ENCODE results near the gene PSMA7.

PSMA7 gene

GRCh38 chr20:62135573-62136266, 7.5 kb downstream of the PSMA7 start:
- DNase-seq = no peak

- no peak for DNase-seq
These were observed 8.4 kb downstream of the PSMA7 start for GRCh38 chr20:62134735-62135231.

DNA sequence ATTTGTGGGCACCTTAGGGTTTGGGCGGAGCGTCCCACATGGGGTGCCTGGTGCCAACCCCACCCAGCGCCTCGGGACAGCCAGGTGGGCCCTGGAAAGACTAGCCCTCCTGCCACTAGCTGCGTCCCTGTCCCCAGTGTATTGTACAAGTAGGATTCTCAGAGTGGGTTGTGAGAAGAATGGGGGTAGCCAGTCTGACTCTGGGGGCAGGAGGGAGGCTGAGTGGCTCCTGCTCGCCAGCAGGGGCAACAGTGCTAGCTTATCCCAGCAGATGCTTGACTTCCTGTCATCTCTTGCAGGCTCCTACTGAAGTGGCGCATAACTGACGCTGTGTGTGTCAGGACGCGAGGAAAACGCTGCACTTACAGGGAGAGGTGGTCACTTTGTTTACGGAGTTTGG, 9.3 kb downstream of the PSMA7 start:
- DNase-seq = no peak

GRCh38 chr20:62133051-62133845, 9.9 kb downstream of the PSMA7 start:
- DNase-seq = no peak

- no peak for DNase-seq
These were observed 10.8 kb downstream of the PSMA7 start for GRCh38 chr20:62132421-62132820.

GRCh38 chr20:62131560-62132320, 11.5 kb downstream of the PSMA7 start:
- DNase-seq = no peak

GRCh38 chr20:62129731-62130531, 13.3 kb downstream of the PSMA7 start:
- no peak for DNase-seq

DNA sequence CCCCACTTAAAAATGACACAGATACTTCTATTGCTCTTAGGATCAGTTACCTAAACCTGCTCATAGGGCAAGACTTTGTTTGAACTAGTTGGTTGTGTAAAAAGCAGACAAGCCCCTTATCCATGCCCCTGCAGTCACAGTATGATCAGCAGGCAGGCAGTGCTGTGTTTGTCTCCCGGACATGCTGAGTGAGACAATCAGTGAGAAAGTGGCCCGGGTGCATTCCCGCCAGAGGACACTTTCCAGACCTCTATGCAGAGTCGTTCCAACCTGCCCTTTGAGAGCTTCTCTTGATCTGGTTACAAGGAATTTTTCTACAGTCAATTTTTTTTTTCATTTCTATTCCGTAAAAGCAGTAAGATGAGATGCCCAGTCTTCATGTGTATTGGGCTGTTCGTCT, 14.7 kb downstream of the PSMA7 start:
- DNase-seq = no peak

DNA sequence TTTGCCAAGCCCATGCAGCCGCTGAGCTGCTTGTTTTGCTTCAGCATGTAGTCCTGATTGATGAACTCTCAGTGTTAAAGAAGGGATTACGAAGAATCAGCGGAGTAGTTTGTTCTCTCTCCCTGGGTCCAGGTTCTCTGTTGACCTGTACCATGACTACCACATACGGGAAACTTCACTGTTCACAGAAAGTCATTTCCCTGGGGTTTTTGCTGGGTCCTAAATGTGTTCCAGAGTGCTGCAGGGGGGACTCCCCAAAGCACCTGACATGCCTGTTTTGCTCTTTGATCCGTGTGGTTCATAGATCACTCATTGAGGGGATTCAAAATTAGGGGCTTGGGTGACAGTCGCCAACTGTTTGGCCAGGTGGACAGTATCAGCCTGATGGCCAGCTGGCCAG, 15.4 kb downstream of the PSMA7 start:
- DNase-seq = no peak

DNA sequence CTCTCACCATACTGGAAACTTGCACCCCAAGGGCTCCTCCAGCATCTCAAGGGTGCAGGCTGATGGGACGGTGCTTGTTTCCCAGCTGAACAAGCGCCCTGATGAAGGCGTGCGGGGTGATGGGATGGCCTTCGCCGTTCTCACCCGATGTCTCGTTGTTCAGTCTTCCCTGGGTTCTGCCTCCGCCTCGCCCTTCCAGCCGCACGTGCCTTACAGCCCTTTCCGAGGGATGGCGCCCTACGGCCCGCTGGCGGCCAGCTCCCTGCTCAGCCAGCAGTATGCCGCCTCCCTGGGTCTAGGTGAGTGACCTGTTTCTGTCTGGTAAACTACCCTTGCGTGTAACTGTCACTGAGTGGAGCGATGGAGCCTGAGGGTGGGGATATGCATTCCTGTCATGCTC, 17.1 kb downstream of the PSMA7 start:
- DNase-seq = no peak

DNA sequence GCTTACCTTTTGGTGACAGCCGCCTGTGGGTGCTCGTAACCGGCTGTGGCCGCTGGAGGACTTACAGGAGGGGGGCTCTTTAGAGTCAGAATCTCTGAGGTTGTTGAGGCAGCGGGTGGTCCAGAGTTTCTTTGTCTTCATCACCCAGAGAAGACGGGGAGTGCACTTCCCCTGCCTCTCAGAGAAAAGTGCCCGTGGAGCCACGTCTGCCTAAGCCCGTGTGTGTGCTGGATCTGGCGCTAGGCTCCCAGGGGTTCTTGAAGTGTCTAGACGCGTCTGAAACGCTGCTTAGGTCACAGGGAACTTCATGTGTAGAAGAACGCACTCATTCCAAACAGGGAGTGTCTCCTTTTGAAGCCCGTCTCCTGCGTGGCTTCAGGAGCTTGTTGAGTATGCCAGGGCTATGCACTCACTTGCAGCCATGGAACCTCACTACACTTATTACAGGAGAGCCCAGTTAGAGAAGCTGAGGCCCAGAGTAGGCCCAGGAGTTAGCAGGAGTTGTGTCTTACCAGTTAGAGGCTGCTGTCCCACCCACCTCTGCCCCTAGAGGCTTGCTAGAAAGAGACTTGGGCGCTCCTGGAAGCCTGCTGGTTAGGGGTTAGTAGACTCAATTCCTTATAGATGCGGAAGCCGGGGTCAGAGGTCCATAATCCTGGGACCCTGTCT, 19.6 kb downstream of the PSMA7 start:
- peak in 1 of 6 experiments; percentile 25 for DNase-seq

DNA sequence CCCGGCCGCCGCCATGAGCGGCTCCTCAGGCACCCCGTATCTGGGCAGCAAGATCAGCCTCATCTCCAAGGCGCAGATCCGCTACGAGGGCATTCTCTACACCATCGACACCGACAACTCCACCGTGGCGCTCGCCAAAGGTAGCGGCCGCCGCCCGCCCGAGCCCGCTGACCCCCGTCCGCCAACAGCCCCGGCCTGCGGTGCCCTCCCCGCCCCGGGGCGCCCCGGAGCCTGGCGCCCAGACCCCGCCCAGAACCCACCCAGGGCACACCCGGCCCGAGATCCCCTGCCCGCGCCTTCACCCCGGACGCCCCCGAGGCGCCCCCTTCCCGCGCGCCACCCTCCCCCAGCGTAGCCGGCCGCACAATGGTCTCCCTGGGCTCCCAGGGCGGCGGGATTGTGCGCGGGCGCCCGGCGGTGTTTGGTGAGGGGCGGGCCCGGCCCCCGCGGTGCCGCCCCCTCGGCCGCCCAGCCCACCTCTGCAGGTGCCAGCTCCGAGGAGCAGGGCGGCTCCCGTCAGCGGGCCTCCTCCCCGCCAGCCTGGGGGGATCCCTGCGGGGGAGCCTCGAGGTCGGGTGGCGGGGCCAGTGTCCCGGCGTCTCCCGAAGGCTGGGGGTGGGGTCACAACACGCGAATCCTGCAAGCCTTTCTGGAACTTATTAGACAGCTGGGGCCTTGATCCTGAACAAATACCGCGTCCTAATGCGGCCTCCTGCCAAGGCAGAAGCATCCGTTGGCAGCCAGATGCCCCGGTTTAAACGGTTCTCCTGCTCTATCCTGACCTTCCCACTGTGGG, 20.3 kb downstream of the PSMA7 start:
- peak in 5 of 6 experiments; percentile 23 to 58 (median 42) for DNase-seq

GRCh38 chr20:62121776-62122653, 21.2 kb downstream of the PSMA7 start, which contains the start of gene LSM14B:
TSS of gene LSM14B (plus strand) at chr20:62122475. CDS start at chr20:62122667, 192 bp downstream.
- DNase-seq = peak; percentile 92 to 99 (median 96)

DNA sequence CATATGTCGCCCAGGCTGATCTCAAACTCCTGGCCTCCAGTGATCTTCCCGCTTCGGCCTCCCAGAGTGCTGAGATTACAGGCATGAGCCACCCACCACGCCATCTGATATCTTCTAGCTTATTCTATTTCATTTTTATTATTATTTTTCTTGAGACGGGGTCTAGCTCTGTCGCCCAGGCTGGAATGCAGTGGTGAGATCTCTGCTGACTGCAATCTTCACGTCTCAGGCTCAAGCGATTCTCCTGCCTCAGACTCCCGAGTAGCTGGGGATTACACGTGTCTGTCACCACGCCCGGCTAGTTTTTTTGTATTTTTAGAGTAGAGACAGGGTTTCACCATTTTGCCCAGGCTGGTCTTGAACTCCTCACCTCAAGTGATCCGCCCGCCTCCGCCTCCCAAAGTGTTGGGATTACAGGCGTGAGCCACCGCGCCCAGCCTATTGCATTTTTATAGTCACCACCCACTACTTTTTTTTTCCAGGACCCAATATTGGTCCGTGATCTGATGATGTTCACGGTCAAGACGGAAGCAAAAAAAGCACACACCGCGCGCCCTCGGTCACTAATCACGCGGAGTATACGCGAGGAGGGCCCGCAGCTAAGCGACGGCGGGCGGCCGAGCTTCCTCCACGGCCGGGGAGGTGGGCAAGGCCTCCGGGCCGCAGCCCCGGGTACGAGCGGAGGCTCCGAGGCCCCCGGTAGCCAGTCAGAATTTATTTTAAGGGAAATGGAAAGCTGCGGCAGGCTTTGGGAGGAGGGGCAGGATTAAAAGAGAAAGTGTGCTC, 22.0 kb downstream of the PSMA7 start:
- DNase-seq = peak in 2 of 6 experiments; percentile 41 to 50

DNA sequence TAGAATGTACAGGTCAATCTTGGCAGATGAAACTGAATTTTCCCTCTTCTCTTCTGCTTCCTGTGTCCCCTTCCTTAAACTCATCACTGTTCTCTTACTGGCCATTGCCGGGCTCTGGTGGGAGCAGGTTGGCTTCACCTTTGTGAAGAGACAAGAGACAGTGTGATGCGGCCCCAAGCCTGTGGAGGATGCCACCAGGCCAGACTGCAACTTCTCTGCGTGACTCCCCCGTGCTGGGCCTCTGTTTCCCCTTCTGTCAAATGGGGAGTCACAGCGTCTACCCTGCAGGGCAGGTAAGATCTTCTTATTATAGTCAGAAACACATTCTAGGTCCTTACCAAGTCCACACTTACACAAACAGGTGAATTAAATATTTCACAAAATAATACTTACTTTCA, 22.8 kb downstream of the PSMA7 start:
- no peak for DNase-seq

DNA sequence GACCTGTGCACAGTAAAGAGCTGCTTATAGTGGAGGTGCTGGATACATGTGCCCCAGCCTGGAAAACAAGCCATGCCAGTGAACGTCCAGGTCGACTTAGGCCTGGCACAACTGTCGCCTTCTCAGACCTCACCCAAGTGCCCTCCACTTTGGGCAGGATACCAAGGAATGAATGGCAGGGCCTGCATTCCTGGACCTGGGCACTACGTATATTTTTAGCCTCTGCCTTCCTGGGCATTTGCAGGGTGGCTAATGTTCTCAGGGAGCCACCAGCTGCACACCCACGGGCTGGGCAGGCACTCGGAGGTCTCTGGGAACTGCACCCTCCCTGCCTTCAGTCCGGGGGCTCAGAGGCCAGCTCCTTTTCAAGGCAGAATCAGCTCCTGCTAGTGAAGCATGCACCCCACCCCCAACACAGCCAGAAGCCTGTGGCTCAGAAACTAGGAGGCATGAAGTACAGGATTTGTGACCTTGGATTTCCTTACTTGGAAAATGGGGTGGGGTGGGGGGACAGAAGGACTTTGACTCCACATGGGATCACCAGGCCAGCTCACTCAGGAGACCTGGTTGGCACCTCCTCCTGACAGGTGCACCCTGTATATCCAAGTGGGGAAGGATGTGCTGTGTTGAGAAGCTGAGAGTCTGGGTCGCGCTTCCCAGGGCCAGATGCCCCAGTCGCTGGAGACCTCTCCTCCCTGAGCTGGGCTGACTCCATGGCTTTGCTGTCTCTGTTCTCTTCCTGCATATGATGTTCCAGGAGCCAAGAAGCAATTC, 23.4 kb downstream of the PSMA7 start:
- no peak for DNase-seq

DNA sequence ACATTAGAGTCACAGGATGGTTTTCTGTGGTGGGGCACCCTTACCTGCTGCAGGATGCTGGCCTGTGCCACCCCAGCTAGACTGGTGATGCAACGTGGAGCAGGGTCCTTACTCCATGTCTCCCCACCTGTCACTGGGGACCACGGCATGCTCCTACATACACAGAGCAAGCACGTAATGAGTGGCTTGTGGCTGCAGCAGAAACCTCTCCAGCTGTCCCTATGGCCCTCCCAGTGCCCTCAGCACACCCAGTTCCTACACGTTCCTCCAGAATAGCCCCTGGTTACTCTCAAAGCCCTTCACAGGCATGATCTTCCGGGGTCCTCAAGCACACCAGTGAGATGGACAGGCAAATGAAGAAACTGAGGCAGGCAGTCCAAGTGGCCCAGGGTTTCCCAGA, 24.1 kb downstream of the PSMA7 start:
- DNase-seq = peak in 1 of 6 experiments; percentile 10
